Panc1 (cell line): ENCODE data around the gene CD151.

Source experiments
- TCF7L2 ChIP-seq: IDR thresholded peaks from 2 replicates; pipeline ENCODE4 v1.6.1; 2011; ENCODE audit warnings: mild to moderate bottlenecking, low read depth, low read length, inconsistent platforms
- TF ChIP-seq, protein P1 (sequence below): fragments of 450-650 bp; IDR thresholded peaks from 2 replicates; pipeline ENCODE4 v1.5.1; 2017; ENCODE audit warnings: mild to moderate bottlenecking

GRCh38 chr11:825366-826226 is 7.2 kb upstream of the CD151 start:
- TF ChIP-seq, protein P1, sequence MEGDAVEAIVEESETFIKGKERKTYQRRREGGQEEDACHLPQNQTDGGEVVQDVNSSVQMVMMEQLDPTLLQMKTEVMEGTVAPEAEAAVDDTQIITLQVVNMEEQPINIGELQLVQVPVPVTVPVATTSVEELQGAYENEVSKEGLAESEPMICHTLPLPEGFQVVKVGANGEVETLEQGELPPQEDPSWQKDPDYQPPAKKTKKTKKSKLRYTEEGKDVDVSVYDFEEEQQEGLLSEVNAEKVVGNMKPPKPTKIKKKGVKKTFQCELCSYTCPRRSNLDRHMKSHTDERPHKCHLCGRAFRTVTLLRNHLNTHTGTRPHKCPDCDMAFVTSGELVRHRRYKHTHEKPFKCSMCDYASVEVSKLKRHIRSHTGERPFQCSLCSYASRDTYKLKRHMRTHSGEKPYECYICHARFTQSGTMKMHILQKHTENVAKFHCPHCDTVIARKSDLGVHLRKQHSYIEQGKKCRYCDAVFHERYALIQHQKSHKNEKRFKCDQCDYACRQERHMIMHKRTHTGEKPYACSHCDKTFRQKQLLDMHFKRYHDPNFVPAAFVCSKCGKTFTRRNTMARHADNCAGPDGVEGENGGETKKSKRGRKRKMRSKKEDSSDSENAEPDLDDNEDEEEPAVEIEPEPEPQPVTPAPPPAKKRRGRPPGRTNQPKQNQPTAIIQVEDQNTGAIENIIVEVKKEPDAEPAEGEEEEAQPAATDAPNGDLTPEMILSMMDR, result no peak
- no peak for TF ChIP-seq TCF7L2
